ENCODE measurements around the gene EZH1.
"Not testable (repeated sequence)": the region's sequence is repeated elsewhere in the genome, so short reads cannot be mapped to it uniquely, and the experiment has no call there.

Gene EZH1

GRCh38 chr17:42772945-42773289, 28.1 kb upstream of the EZH1 start:
- DNase-seq (ENCODE audit: low read depth in 2 of 2), result no peak

- DNase-seq (ENCODE audit: low read depth in 2 of 2), result not testable (repeated sequence)
Observed at GRCh38 chr17:42769964-42770363, 25.1 kb upstream of the EZH1 start.

GRCh38 chr17:42768006-42768405, 23.2 kb upstream of the EZH1 start:
- not testable (repeated sequence) for DNase-seq (ENCODE audit: low read depth in 2 of 2)

- no peak for DNase-seq (ENCODE audit: low read depth in 2 of 2)
Observed at GRCh38 chr17:42767512-42767911, 22.7 kb upstream of the EZH1 start.

- DNase-seq (ENCODE audit: low read depth in 2 of 2), result no peak
Observed at GRCh38 chr17:42766124-42766523, 21.3 kb upstream of the EZH1 start.

GRCh38 chr17:42761638-42762037, 16.8 kb upstream of the EZH1 start:
- DNase-seq (ENCODE audit: low read depth in 2 of 2), result no peak

GRCh38 chr17:42760652-42761581, 16.1 kb upstream of the EZH1 start, which contains the start of gene RAMP2:
RAMP2 (plus strand) TSS chr17:42761227; CDS start chr17:42761262, 35 bp downstream.
- DNase-seq (ENCODE audit: low read depth in 2 of 2), result no peak

GRCh38 chr17:42759982-42760651, 15.3 kb upstream of the EZH1 start:
- DNase-seq (ENCODE audit: low read depth in 2 of 2), result no peak

- DNase-seq (ENCODE audit: low read depth in 2 of 2), result no peak
Observed at GRCh38 chr17:42754782-42755181, 9.9 kb upstream of the EZH1 start.

- no peak for DNase-seq (ENCODE audit: low read depth in 2 of 2)
Observed at GRCh38 chr17:42751628-42752027, 6.8 kb upstream of the EZH1 start.

- DNase-seq (ENCODE audit: low read depth in 2 of 2), result no peak
Observed at GRCh38 chr17:42750739-42751344, 6.0 kb upstream of the EZH1 start.

- DNase-seq (ENCODE audit: low read depth in 2 of 2), result no peak
Observed at GRCh38 chr17:42748908-42749798, 4.3 kb upstream of the EZH1 start.

GRCh38 chr17:42748202-42748907, 3.5 kb upstream of the EZH1 start:
- no peak for DNase-seq (ENCODE audit: low read depth in 2 of 2)

- peak; percentile 52 to 74 for DNase-seq (ENCODE audit: low read depth in 2 of 2)
Observed at GRCh38 chr17:42744283-42744805, 496 bp downstream of the EZH1 start.

- DNase-seq (ENCODE audit: low read depth in 2 of 2), result no peak
Observed at GRCh38 chr17:42743595-42744282, 1.1 kb downstream of the EZH1 start.

GRCh38 chr17:42742916-42743315, 1.9 kb downstream of the EZH1 start:
- not testable (repeated sequence) for DNase-seq (ENCODE audit: low read depth in 2 of 2)

- DNase-seq (ENCODE audit: low read depth in 2 of 2), result no peak
Observed at GRCh38 chr17:42740699-42741098, 4.1 kb downstream of the EZH1 start.

- no peak for DNase-seq (ENCODE audit: low read depth in 2 of 2)
Observed at GRCh38 chr17:42725143-42725542, 19.7 kb downstream of the EZH1 start.

GRCh38 chr17:42723636-42724035, 21.2 kb downstream of the EZH1 start:
- DNase-seq (ENCODE audit: low read depth in 2 of 2), result no peak

- no peak for DNase-seq (ENCODE audit: low read depth in 2 of 2)
Observed at GRCh38 chr17:42720996-42721583, 23.8 kb downstream of the EZH1 start.

Measured in stimulated activated CD4-positive, alpha-beta T cell treated with anti-CD3 and anti-CD28 coated beads, Interleukin-12 subunit alpha, Interleukin-12 subunit beta, amount 100 ng/mL, for 24 hours (primary cell).